ENCODE results near the gene STMP1. TPM values are rescaled to one million over a fixed set of nuclear protein-coding genes. Genes with fewer than 3 reads are reported as not detected.
"Not testable (repeated sequence)": the region's sequence is repeated elsewhere in the genome, so short reads cannot be mapped to it uniquely, and the experiment has no call there.

The STMP1 gene
- total RNA-seq, 4 donors from 2014 or later, result 4.4 to 28.5 (median 23.1) TPM

GRCh38 chr7:135664046-135664589 is 1.8 kb downstream of the STMP1 start:
- Histone ChIP-seq H3K36me3 (no peaks in the 10 kb centered on the region), H3K27ac (peak overlapping the region in 1 of 2 donors; percentile 96), H3K4me3 (no peak overlapping the region), H3K9me3 (no peaks in the 10 kb centered on the region), H3K27me3 (no peaks in the 10 kb centered on the region), H3K4me1 (peaks cover 0 to 7% of the 10 kb centered on the region in 2 donors)
- TF ChIP-seq POLR2A (IDR thresholded peaks at IDR 0.05) (no peak), CTCF (IDR thresholded peaks at IDR 0.05) (no peak)
- no peak for DNase-seq
- intact Hi-C loops (cut with DNase I; ENCODE audit: low total_unique reads), result loop anchor here (10.0 kb wide), 1 partner anchor 311 kb away; the partner anchor contains the start of gene MTPN

GRCh38 chr7:135665042-135665441 is 2.7 kb downstream of the STMP1 start:
- no peak for DNase-seq

GRCh38 chr7:135666156-135666555 is 3.8 kb downstream of the STMP1 start:
- DNase-seq, result no peak
- no peak for TF ChIP-seq POLR2A (IDR thresholded peaks at IDR 0.05)
- Histone ChIP-seq H3K4me1 (peaks cover 0 to 7% of the 10 kb centered on the region in 2 donors), H3K4me3 (no peak overlapping the region), H3K9me3 (no peaks in the 10 kb centered on the region), H3K27me3 (no peaks in the 10 kb centered on the region), H3K36me3 (no peaks in the 10 kb centered on the region), H3K27ac (no peak overlapping the region)
- intact Hi-C loops (cut with DNase I; ENCODE audit: low total_unique reads), result loop anchor here (10.0 kb wide), 1 partner anchor 309 kb away; the partner anchor contains the start of gene MTPN

More at GRCh38 chr7:135665042-135665441, 2.7 kb downstream of the STMP1 start:
- intact Hi-C loops (cut with DNase I; ENCODE audit: low total_unique reads), result loop anchor here (10.0 kb wide), 1 partner anchor 310 kb away; the partner anchor contains the start of gene MTPN
- TF ChIP-seq CTCF (IDR thresholded peaks at IDR 0.05) (no peak), POLR2A (IDR thresholded peaks at IDR 0.05) (no peak)
- H3K9me3 ChIP-seq, result no peaks in the 10 kb centered on the region
- no peak overlapping the region for H3K4me3 ChIP-seq
- peaks cover 0 to 7% of the 10 kb centered on the region in 2 donors for H3K4me1 ChIP-seq
- H3K27me3 ChIP-seq, result no peaks in the 10 kb centered on the region
- no peak overlapping the region for H3K27ac ChIP-seq
- no peaks in the 10 kb centered on the region for H3K36me3 ChIP-seq

GRCh38 chr7:135666846-135667245 is 4.5 kb downstream of the STMP1 start:
- Histone ChIP-seq H3K4me3 (no peak overlapping the region), H3K4me1 (peaks cover 0 to 7% of the 10 kb centered on the region in 2 donors), H3K27ac (no peak overlapping the region), H3K9me3 (no peaks in the 10 kb centered on the region), H3K27me3 (no peaks in the 10 kb centered on the region), H3K36me3 (no peaks in the 10 kb centered on the region)
- intact Hi-C loops (cut with DNase I; ENCODE audit: low total_unique reads), result loop anchor here (10.0 kb wide), 1 partner anchor 308 kb away; the partner anchor contains the start of gene MTPN
- TF ChIP-seq CTCF (IDR thresholded peaks at IDR 0.05), result no peak
- no peak for TF ChIP-seq POLR2A (IDR thresholded peaks at IDR 0.05)
- DNase-seq, result no peak

- intact Hi-C loops (cut with DNase I; ENCODE audit: low total_unique reads), result loop anchor here (10.0 kb wide), 1 partner anchor 307 kb away; the partner anchor contains the start of gene MTPN
- not testable (repeated sequence) for H3K9me3 ChIP-seq, H3K27me3 ChIP-seq, H3K36me3 ChIP-seq, H3K4me3 ChIP-seq, H3K4me1 ChIP-seq, DNase-seq, H3K27ac ChIP-seq
Measured at GRCh38 chr7:135667626-135668025, 5.3 kb downstream of the STMP1 start.

- intact Hi-C loops (cut with DNase I; ENCODE audit: low total_unique reads), result loop anchor here (10.0 kb wide), 1 partner anchor 306 kb away; the partner anchor contains the start of gene MTPN
- not testable (repeated sequence) for H3K9me3 ChIP-seq, H3K27me3 ChIP-seq, H3K4me1 ChIP-seq, H3K27ac ChIP-seq, DNase-seq, H3K4me3 ChIP-seq, H3K36me3 ChIP-seq
Measured at GRCh38 chr7:135668852-135669395, 6.6 kb downstream of the STMP1 start.

Measured in uterus (tissue), 4 donors.